SH-SY5Y (cell line): ENCODE data around the gene SLC16A12.

Experiments used
- GATA2 ChIP-seq: IDR thresholded peaks from 2 replicates; pipeline ENCODE4 v1.6.1; 2011; ENCODE audit warnings: mild to moderate bottlenecking, low read depth, low read length
- GATA3 ChIP-seq: IDR thresholded peaks from 2 replicates; pipeline ENCODE4 v1.6.1; 2011; ENCODE audit warnings: low read depth, mild to moderate bottlenecking, low read length, moderate library complexity

DNA sequence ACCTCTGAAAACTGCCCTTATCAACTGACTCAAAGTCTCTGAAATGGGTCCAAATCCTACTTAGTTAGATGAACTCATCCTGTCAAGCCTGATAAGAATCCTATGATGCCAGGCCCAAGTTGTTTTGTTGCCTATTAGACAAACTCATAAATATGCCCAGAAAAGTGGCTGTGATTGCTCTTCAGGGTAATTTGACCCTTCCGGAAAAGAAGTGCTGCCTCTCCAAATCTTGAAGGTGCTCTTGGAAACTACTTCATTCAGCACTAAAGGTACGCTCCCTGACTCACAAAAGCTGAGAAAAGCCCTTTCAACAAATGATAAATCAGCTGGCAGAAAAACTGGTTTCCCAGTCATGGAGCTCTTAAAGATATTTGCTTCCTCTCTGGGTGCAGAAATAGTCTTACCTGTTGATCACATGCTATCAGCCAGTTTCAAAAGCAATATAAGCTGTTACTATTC, 114.3 kb downstream of the SLC16A12 start:
- TF ChIP-seq GATA2 = no peak
- no peak for TF ChIP-seq GATA3
